GM19351 (cell line): ENCODE measurements around the gene ASS1.
"Not testable (repeated sequence)": the region's sequence is repeated elsewhere in the genome, so short reads cannot be mapped to it uniquely, and the experiment has no call there.

Experiments
- ATAC-seq: cut with Tn5 transposase; IDR thresholded peaks from one replicate; pipeline ENCODE4 v1.9.1; 2021; ENCODE audit warnings: mild to moderate bottlenecking, moderate library complexity; ENCODE audit not compliant: unreplicated experiment

The ASS1 gene

DNA sequence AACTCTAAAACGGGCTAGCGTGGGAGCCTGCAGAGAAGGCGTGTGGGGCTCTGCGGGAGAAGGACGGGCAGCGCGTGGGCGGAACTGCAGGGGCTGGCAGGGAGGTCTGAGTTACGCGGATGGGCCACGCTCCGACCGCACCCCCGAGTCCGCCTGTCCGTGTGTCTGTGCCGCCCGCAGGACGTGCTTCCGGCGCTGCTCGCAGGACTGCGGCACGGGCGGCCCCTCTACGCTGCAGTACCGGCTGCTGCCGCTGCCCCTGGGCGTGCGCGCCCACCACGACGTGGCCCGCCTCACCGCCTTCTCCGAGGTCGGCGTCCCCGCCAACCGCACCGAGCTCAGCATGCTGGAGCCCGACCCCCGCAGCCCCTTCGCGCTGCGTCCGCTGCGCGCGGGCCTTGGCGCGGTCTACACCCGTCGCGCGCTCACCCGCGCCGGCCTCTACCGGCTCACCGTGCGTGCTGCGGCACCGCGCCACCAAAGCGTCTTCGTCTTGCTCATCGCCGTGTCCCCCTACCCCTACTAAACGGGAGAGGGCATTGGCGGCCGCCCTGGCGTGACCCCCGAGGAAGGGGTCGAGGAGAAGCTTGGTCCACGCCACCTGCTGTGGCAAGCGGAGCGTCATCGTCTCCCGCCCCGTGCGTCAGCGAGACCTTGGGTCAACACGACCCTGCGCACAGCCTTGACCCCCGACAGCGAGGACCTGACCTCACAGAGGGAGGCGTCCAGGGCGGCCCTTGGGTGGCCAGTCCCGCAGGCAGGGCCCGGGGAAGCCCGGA, 11.4 kb upstream of the ASS1 start:
- ATAC-seq = no peak

DNA sequence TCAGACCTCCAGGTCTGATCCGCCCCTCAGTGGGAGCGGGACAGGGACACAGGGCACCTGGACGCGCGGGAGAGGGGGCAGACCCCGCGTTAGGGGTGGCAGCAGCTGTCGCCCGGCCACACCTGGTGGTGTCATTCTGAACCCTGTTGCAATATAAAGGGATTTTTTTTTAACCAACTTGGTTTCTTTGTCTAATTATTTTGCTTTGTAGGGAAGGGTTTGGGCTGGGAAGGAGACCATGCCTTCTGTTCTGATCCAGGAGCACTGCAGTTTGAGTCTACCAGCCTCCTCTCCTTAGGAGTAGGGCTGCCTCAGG, 10.9 kb upstream of the ASS1 start:
- ATAC-seq = no peak

DNA sequence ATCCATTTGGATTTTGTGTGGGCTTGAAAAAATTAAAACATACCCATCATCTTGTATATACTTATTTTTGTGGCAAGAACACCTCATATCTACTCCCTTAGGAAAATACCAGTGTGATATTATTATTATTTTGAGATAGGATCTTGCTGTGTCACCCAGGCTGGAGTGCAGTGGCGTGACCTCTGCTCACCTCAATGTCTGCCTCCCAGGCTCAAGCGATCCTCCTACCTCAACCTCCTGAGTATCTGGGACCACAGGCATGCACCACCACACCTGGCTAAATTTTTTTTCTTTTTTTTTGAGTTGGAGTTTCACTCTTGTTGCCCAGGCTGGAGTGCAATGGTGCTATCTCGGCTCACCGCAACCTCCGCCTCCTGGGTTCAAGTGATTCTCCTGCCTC, 10.1 kb upstream of the ASS1 start:
- not testable (repeated sequence) for ATAC-seq

DNA sequence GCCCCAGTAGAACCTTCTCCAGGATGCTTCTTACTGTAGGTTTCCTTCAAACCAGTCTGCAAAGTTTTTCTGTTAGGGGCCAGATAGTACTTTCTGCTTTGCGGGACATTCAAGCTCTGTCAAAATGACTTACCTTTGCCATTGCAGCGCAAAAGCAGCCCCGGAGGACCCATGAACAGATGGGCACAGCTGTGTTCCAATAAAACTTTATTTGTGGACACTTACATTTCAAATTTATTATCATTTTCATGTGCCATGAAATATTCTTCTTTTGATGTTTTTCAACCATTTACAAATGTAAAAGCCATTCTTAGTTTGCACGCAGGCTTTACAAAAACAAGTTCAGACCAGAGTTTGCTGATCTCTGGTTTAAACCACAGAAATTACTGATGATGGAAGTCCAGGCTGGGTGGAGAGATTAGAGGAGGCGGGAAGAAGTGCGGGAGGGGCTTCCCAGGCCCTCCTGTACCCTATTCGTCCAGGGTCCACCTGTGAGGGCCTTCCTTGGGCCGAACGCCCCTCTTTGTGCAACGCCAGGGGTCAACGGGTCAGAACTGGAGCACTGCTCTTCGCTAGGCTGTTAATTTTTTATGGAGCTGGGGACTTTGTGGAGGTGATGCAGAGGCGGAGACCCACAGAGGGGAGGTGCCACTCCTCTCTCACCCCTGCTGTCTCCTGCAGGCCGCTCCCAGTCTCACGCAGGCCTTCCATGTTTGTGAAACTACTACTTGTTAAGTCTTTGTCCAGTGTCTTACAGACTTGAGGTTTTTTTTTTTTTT, 7.6 kb upstream of the ASS1 start:
- no peak for ATAC-seq

DNA sequence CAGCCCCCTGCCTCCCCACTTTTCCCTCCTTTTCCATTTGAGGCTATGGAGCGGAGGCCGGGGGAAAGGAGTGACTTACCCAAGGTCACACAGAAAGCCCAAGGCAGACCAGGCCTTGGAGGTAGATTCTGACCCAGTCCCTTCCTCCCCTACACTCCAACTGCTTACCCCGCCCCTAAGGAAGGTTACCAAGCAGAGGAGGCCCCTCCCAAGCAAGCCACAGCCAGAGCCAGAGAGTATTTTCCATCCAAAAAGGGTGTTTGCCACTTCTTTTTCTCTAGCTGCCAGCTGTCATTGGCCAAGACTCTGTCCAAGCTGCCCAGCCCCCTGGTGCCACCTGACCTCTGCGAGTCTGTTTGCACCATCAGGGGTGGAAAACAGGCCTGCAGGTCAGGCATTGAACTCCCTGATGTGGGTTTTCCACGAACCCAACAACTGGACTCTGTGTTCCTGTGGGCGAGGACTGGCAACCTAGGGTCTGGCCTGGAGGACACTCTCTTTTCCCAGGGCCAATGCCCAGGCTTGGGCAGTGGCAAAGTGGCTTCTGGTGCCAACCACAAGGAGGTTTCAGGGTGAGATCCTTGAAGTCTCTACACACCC, 6.3 kb upstream of the ASS1 start:
- ATAC-seq = no peak

DNA sequence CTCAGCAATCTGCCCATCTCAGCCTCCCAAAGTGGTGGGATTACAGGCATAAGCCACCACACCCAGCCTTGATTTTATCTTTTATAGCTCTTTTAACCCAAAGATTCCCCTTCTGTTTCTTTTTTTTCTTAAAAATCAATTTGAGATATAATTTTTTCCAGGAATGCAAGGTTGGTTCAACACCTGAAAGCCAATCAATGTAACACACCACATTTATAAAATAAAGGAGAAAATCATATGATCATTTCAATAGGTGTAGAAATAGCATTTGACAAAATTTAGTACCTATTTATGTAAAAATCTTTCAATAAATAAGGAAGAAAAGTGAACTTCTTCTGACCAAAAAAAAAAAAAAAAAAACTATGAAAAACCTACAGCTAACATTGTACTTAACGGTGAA, 3.7 kb upstream of the ASS1 start:
- no peak for ATAC-seq

DNA sequence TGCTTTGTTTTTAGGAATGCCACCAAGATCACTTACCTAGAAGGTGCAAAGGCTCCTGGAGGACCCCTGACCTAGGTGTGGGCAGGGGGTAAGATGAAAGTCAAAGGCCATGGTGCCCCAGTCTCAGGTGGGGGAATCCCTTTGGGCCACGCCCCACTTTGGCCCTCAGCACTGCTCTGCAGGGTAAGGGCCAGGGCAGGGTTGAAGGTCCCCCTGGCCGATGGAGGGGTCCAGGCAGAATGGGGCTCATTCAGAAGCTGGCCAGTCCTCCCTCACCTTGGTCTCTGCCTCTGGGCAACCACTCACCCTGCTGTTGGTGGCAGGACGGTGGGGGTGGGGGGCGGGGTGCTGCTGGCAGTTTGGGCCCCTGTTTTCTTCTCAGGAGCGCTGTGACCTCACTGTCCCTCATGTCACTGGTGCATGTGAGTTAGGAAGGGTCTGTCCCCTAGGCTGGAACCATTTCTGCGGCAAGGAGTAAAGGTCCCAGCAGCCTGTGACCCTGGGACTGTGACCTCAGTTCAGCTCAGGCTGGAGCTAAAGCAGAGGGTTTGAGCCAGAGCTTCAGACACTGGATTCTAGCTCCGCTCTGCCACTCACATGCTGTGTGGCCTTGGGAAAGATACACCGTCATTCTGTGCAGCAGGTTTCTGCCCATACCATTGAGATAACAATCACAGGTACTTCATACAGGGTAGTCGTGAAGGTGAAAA, 1.9 kb upstream of the ASS1 start:
- no peak for ATAC-seq

DNA sequence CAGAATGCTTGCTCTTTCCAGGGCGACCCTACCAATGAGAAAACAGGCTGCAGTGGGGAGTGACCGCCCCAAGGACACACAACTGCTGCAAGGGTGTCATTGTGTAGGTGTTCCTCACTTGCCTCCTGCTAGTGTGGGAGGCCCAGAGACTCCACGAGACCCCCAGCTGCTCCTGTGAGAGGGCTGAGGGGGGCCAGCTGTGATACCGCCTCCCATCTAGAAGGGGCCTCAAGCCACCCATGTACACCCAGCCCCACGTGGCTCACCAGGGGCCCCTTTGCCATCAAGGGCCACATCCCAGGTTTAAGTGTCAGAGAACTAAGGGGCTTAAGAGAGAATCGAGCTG, 1.3 kb upstream of the ASS1 start:
- no peak for ATAC-seq

DNA sequence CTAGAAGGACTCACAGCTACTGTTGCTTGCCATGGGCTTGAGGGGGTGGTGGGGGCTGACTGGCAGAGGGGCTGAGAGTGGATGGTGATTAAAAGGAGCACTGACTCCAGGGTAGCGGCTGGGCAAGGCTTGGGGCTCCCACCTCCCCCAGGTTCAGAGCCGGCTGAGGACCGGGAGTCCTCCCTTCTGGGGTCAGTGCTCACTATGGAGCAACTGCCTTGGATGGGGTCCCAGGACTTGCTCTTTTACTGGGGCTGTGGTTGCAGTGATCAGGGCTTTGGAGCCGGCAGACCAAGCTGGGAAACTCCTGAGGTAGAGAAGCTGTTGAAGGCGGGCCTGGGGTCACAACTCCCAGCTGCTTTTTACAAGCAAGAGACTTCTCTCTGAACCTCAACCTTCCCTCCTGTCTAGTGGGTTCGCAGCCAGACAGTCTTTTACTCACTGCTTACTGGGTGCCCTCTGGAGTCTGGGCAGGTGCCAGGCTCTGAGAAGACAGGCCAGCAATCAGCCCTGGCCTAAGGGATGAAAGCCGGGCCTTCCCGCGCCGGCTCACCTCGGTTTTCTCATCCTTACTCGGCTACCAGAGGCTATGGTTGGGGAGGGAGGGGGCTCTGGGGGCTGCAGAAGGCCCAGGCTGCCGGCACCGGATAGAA, 795 bp upstream of the ASS1 start:
- no peak for ATAC-seq

DNA sequence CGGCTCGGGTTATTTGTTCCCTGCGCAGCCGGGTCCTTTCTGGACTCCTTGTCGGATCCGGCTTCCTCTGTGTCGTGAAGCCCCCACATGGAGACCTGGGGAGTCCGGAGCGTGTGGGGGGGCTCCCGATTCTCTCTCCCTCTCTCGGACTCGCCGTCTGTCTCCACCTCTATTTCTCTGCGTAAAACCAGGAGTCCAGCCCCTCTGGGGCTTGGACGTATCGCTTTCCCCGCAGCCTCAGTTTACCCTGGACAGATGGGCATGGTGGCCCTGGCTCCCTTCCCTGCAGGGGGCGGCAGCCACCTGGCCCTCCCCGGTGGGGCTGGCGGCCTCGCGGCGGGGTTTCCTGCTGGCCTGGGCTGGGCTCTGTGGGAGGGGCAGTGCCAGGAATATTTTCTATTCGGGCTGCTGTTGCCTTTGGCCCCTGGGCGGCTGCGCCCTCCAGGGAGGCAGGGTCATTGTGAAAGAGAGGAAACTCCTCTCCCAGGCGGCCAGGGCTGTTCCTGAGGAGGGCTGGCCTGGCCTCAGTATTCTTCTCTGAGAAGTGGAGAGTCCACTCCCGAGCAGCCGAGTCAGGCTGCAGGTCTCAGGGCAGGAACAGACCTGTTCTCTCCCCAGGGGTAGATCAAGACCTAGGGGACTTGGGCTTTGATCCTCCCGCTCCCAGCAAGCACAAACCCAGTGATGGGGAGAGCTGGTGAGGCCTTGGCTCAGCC, 665 bp downstream of the ASS1 start:
- no peak for ATAC-seq

DNA sequence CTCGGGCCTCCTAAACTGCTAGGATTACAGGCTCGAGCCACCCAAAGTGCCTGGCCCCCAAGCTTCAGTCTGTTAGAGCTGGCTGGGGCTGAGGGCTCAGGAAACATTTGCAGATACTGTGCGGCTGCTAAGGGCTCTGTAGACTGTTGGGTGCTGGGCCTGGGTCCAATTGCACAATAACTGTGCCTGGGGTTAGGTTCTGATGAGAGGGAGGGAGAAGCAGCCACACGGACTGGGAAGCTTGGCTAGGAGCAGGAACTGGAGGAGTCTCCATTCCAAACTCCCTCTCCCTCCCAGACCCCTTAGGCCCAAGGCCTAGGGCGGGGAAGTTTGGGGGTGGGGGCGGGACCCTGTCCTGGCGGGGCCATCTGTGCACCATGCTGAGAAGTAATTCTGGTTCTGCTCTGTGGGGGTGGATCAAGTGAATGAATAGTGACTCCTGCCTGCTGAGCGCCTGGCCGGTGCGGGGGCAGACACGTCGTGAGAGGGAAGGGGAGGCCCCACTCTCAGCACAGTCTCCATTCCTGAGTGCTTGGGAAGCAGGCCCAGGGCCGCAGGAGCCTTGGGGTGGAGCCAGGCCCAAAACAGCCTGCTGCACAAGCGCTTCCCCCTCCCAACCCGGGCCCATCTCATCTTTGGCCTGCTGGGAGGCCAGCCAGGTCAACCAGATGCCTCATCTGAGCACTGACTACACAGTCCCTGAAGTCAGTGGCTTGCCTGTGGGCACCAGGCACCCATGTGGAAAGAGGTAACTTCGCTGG, 1.5 kb downstream of the ASS1 start:
- no peak for ATAC-seq

DNA sequence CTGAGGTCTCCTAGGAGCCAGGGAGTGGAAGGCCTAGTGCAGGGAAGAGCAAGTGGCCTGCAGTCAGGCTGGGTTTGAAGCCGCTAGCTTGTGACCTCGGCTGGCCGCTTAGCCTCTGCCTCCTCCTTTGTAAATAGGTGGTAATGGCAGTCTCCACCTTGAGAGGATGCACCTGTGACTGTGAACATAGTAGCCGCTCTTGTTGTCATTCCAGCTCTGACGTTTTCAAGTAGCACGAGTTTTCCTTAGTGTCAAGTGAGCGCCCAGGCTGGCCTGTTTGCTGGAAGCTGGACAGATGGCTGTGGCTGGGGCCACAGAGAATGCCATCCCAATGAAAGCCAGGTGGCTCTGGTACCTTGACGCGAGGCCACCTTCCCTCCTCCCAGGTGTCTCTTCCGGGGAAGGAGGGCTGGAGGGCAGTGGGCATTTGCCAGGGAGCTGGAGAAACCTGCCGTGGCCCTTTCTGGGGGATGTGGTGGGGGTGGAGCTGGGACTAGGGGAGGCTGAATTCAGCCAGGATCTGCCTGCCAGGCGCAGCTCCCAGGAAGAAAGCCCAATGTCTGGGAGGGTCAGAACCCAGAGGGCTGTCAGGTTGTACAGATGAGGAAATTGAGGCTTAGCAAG, 2.5 kb downstream of the ASS1 start:
- ATAC-seq = no peak

DNA sequence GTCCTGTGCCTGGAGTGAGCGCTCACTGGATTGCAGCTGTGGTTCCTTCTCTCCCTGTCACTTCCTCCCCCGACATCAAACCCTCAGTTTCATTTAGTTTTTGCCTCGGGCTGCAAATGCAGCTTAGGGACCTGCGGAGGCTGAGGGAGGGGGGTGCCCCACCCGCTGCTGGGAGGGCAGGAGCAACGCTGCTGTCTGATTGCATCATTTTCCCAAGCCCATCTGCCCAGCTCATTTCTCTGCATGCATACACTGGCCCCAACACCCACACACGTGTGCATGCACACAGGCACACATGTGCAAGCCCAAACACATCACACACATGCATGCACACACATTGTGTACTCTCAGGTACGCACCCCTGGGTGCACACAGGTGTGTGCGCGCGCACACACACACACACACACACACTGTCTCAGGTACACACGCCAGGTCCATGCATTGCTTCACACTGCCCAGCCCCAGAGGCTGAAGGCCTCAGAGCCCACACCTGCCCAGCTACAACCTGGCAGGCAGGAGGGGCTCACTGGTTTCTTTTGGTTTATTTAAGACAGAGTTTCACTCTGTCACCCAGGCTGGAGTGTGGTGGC, 3.4 kb downstream of the ASS1 start:
- no peak for ATAC-seq

DNA sequence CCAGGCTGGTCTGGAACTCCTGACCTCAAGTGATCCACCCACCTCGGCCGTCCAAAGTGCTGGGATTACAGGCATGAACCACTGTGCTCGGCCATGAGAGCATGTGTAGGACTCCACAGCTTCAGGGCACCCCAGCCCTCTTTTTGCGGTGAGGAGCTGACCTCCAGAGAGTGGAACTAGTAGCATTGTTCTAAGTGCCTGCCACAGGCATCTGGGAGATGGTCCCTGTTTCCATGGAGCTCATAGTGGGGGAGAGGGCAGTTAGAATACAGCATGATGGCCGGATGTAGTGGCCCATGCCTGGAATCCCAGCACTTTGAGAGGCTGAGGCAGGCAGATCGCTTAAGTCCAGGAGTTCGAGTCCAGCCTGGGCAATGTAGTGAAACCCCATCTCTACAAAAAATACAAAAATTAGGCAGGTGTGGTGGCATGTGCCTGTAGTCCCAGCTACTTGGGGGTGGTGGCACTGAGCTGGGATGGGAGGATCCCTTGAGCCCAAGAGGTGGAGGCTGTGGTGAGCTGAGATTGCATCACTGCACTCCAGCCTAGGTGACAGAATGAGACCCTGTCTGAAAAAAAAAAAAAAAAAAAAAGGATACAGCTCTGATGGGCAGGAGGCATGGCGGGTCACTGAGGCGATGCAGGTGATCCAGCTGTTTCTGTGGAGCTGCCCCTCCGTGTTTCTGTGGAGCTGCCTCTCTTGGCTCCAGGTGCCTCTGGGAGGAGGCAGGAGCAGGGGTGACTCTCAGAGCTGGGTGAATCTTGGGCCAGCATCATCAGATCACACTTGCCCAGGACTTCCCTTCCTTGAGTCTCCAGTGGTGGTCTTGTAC, 4.2 kb downstream of the ASS1 start:
- ATAC-seq = no peak

DNA sequence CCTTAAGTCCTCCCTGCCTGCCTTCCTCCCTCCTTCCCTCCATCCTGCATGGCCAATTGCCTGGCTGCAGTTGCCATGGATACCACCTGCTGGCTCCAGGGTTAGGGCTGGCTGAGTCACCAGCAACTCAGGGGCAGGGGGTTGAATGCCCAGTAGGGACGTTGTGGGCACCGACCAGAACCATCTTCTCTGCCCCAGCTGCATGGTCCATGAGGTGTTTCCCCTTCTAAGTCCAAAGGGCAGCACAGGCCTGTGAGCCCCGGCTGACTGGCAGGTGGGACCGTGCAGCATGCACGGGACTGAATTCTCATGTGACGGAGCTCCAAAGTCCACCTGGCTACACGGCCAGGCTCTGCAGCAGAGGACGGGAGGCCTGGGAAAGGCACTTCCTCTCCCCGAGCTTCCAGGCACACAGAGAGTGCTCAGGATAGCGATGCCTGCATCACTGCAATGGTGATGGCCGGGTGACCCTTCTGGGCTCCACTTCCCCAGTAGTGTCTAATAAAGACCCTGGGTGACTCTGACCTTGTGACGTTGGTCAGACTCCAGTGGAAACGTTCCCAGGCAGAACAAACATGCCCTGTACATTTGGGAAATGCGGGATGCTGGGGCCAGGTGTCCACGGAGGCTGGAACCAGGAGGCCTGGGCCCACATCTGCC, 5.7 kb downstream of the ASS1 start:
- no peak for ATAC-seq

DNA sequence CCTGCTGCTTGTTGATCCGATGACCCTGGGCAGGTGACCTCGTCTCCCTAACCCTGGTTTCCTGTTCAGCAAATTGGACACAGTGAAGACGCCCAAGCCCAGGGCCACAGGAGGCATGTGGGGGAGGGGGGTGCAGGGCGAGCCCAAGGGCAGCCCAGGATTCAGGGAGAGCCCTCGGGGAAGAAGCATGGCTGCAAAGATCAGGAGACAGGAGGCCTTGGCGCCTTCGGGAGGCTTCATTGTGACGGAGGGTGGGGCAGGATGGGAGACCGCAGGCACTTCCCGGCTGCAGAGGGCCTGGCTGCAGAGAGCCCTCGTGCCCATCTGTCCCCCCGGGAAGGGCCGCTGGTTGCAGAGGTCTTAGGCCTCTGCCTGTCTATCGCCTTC, 6.2 kb downstream of the ASS1 start:
- ATAC-seq = no peak

DNA sequence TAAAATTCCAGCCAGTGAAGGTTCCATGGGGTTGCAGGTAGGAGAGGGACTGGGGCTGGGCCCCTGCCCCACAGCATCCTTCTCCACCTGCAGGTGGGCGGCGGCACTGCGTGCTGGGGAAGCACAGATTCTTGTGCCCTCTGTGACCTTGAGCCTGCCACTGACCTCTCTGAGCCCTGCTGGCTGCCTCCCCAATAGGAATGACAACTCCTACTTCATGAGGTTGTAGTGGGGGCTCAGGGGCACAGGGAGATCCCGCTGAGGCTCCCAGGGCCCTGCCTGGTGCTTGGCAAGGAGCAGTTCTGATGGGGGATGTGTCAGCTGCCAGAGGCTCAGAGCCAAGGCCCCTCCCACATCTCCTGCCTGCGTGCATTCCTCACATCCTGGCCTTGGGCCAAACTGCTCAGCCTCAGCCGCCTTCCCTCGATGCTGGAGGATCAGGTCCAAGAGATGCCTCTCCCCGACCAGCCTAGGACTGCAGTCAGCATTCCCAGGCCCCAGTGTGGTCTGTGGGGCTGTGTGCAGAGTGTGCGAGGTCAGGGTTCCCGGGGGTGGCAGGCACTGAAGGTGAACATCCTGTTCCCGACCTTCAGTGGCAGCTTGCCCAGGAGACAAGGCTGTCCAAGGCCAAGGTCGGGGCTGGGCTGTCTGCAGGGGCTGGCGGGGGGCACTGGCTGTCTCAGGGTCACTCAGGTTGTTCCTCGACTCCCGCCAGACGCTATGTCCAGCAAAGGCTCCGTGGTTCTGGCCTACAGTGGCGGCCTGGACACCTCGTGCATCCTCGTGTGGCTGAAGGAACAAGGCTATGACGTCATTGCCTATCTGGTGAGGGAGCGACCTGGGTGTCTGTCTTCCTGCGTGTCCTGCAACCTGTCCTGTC, 7.0 kb downstream of the ASS1 start:
- ATAC-seq = no peak
